HG02759 (cell line): ENCODE results near the gene RAI1.
"Not testable (repeated sequence)": the region's sequence is repeated elsewhere in the genome, so short reads cannot be mapped to it uniquely, and the experiment has no call there.

ENCODE experiments used
- ATAC-seq: cut with Tn5 transposase; IDR thresholded peaks from one replicate; pipeline ENCODE4 v1.9.1; 2021; ENCODE audit warnings: mild to moderate bottlenecking, moderate library complexity; ENCODE audit not compliant: unreplicated experiment

Gene RAI1

GRCh38 chr17:17795946-17796786, 114.9 kb downstream of the RAI1 start:
- no peak for ATAC-seq

- no peak for ATAC-seq
These were observed 115.5 kb downstream of the RAI1 start for GRCh38 chr17:17796787-17797061.

- no peak for ATAC-seq
These were observed 116.0 kb downstream of the RAI1 start for GRCh38 chr17:17797119-17797809.

GRCh38 chr17:17798010-17798556, 116.8 kb downstream of the RAI1 start:
- ATAC-seq = no peak

GRCh38 chr17:17798573-17799255, 117.5 kb downstream of the RAI1 start:
- ATAC-seq = no peak

- no peak for ATAC-seq
These were observed 119.3 kb downstream of the RAI1 start for GRCh38 chr17:17800504-17801021.

- no peak for ATAC-seq
These were observed 120.7 kb downstream of the RAI1 start for GRCh38 chr17:17801800-17802481.

- ATAC-seq = no peak
These were observed 122.7 kb downstream of the RAI1 start for GRCh38 chr17:17804007-17804406.

GRCh38 chr17:17805575-17805974, 124.3 kb downstream of the RAI1 start:
- ATAC-seq = no peak

- ATAC-seq = no peak
These were observed 124.8 kb downstream of the RAI1 start for GRCh38 chr17:17806035-17806434.

GRCh38 chr17:17806611-17807274, 125.5 kb downstream of the RAI1 start:
- ATAC-seq = no peak

GRCh38 chr17:17807440-17807839, 126.2 kb downstream of the RAI1 start:
- ATAC-seq = no peak

GRCh38 chr17:17808200-17808599, 126.9 kb downstream of the RAI1 start:
- ATAC-seq = not testable (repeated sequence)

- no peak for ATAC-seq
These were observed 127.6 kb downstream of the RAI1 start for GRCh38 chr17:17808706-17809432.

GRCh38 chr17:17809531-17810083, 128.3 kb downstream of the RAI1 start:
- no peak for ATAC-seq

- ATAC-seq = no peak
These were observed 129.0 kb downstream of the RAI1 start for GRCh38 chr17:17810084-17810894.

GRCh38 chr17:17810895-17811248, 129.6 kb downstream of the RAI1 start:
- no peak for ATAC-seq

GRCh38 chr17:17811381-17812210, 130.3 kb downstream of the RAI1 start:
- ATAC-seq = no peak
